GM18508 (cell line): ENCODE results near the gene FXYD3.
"Not testable (repeated sequence)": the region's sequence is repeated elsewhere in the genome, so short reads cannot be mapped to it uniquely, and the experiment has no call there.

Experiments
- ATAC-seq: cut with Tn5 transposase; IDR thresholded peaks from one replicate; pipeline ENCODE4 v1.9.1; 2021; ENCODE audit warnings: moderate number of reproducible peaks; ENCODE audit not compliant: insufficient read depth, unreplicated experiment

Gene FXYD3

DNA sequence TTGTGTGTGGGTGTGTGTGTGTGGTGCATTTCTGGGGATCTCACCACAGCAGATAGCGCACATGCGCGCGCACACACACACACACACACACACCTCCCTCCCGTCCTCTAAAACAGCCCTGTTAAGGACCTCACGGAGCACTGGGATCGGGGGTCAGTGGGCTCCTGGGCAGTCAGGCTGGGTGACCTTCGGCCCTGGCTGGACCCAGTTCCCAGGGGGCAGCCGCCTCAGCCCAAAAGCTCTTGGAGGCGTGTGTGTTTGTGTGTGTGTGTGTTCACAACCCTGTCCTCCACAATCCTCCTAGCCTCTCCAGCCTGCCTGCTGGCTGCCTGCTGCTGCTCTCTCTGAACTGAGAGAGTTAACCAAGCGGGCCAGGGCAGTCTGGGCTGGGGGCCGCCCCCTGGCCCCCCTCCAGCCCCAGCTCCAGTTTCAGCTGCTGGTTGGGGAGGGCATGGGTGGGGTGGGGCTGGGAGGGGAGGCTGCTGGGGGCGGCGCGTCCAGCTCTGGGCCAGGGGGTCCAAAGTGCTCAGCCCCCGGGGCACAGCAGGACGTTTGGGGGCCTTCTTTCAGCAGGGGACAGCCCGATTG is 22.8 kb downstream of the FXYD3 start, which contains the start of gene FXYD1:
TSS of gene FXYD1 (plus strand) at position 520 of the 588 bp plus-strand sequence. CDS start 1,256 bp downstream, outside the sequence.
- no peak for ATAC-seq

DNA sequence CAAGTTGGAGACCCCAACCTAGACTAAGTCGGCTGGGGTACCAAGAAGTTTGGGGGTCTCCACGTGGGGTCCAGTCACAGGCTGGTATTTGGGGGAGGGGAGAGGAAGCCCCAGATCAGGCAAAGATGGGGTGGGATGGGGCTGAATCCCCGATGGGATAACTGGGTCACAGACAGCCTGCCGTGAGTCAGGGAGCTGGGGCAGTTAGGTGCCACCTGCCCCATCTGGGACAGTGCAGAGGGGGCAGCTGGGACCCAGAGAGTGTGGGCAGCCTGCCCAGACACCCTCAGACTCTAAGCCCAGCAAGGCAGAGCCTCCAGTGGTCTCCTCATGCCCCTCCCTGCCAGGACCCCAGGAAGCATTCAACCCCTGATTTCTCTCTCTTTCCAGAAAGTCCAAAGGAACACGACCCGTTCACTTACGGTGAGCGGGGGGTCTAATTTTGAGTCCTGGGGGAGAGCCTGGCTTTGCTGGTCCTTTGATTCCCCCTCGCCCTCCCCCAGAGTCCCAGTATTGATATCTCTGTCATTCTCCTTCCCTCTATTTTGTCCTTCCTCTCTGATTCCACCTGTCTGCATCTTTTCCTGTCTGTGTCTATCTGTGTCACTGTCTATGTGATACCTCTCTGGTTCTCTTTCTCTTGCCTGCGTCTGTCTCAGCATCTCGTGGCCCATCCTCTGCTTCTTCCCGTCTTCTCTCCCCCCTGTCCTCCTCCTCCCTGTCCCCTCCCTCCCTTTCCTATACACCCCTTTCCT is 24.8 kb downstream of the FXYD3 start:
- no peak for ATAC-seq

DNA sequence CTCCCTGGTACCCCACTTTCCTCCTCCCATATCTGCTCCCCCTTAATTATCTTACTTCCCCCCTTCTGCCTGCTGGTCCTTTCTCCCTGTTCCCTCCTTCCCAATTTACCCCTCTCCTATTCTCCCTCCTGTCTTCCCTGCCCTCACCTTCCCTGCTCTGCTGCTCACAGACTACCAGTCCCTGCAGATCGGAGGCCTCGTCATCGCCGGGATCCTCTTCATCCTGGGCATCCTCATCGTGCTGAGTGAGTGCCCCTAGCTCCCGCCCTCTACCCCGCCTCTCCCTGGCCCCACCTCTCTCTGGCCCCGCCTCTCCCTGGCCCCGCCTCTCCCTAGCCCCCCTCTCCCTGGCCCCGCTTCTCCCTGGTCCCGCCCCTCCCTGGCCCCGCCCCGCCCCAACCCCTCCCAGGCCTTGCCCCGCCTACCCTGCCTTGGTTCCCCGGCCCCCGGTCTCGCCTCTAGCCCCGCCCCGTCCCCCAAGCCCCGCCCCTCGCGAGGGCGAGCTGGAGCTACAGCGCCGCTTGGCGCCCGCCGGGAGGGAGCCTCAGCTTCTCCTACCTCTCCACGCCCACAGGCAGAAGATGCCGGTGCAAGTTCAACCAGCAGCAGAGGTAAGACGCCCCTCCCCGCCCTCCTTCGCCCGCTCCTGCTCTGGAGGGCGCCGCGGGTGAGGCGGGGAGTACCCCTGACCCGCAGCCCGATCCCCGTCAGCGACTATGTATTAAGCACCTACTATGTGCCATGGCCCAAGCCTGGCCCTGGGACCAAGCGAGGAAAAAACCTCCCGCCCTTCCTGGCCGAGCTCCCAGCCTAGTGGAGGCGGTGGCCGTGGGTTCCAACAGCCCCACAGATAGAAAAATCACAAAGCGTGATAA is 25.6 kb downstream of the FXYD3 start:
- ATAC-seq, result no peak

DNA sequence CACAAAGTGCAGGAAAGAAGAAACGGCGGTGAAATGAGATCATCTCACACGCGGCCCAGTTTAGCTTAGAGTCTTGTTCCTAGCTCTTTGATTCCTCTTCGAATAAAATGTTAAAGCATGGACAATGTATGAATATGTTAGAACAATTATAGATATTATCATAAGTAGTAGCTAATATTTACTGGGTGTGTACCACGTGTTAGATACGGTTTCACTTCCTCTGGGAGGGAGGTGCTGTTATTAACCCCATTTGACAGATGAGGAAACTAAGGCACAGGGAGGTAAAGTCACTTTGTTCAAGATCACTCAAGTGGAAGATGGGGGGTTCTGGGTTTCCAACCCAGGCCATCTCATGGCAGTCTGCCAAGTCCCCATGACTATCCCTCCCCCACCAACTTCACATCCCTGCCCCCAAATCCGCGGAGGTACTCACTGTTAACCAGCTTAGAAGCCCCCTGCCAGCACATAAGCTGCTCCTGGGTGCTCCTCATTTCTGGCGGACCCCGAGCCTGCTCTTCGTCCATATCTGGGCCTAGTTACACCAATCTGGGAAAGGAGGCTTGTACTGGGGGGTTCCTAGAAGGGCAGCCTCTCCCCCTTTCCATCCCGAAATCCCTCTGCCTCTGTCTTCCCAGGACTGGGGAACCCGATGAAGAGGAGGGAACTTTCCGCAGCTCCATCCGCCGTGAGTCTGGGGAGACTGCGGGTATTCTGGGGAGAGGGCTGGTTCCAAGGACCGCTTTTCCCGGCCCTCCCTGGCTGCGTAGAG is 26.4 kb downstream of the FXYD3 start:
- ATAC-seq, result no peak

DNA sequence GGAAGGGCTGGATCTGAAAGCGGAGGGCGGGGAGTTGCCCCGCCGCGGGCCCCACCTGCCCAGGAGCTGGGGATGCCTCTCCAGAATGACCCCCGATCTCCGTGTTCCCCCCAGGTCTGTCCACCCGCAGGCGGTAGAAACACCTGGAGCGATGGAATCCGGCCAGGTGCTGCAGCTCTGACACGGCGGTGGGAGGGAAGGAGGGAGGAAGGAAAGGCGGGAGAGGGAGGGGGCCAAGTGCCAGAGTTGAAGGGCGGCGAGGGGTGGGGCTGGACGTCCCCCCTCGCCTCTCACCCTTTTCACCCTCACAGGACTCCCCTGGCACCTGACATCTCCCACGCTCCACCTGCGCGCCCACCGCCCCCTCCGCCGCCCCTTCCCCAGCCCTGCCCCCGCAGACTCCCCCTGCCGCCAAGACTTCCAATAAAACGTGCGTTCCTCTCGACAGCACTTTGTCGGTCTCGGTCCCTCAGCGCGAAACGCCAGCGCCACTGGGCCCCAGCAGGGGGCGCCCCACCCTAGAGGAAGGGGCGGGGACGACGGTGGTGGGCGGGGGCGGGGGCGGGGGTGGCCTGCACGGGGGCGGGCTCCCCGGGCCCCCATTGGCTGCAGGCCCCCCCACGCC is 27.1 kb downstream of the FXYD3 start:
- ATAC-seq, result no peak

DNA sequence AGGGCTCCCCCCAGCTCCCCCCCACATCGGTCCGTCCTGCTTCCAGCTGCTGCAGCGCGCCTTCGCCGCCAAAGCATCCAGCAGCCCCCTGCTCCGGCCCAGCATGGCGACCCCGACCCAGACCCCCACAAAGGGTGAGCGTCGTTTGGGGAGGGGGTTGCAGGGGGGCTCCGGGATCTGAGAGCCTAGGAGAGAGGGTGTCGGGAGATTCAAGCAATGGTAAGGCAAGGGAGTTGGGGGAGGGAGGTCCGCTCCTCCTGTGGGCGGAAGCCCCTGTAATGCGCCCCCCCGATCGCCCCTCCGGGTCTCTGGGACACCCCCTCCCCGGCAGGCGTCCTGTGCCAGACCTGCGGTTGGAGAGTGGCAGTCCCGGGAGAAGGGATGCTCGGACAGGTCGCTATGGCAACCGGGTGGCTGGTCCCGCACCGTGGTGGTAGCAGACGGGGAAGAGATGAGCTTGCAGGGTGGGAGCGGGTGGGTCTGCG is 27.6 kb downstream of the FXYD3 start, which contains the start of gene FXYD7:
TSS of gene FXYD7 (plus strand) at position 25 of the 485 bp plus-strand sequence. CDS start at position 104, 79 bp downstream.
- no peak for ATAC-seq

DNA sequence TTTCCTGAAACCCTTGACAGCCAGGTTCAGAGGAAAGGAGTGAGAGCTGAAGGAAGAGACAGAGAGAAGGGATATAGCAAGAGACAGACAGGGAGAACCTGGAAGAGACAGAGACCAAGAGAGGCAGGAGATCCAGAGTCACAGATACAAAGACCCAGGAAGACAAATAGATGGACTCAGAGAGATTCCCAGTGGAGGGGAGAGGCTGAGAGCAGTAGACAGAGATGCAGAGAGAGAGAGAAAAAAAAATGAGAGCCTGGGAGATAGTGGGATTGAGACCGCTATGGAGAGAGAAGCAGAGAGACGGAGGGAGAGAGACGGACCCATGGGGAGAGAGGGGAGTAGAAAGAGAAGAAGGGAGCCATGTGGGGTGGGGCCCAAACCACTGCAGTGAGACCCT is 28.2 kb downstream of the FXYD3 start:
- ATAC-seq, result no peak

DNA sequence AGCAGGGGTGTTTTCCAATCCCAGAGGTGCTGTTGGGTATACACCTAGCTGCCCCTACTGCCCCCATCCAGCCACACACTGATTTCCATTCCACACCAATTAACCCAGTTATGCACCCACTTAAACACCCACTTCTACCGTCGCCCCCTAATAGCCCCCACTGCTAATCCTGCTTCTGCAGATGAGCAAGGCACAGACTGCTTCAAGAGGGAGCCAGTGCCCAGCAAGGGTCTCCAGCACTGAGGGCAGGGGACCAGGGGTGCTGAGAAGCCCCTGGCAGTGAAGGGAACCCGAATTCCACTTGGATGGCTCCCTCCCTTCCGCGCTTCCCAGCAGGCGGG is 28.6 kb downstream of the FXYD3 start:
- ATAC-seq, result no peak

DNA sequence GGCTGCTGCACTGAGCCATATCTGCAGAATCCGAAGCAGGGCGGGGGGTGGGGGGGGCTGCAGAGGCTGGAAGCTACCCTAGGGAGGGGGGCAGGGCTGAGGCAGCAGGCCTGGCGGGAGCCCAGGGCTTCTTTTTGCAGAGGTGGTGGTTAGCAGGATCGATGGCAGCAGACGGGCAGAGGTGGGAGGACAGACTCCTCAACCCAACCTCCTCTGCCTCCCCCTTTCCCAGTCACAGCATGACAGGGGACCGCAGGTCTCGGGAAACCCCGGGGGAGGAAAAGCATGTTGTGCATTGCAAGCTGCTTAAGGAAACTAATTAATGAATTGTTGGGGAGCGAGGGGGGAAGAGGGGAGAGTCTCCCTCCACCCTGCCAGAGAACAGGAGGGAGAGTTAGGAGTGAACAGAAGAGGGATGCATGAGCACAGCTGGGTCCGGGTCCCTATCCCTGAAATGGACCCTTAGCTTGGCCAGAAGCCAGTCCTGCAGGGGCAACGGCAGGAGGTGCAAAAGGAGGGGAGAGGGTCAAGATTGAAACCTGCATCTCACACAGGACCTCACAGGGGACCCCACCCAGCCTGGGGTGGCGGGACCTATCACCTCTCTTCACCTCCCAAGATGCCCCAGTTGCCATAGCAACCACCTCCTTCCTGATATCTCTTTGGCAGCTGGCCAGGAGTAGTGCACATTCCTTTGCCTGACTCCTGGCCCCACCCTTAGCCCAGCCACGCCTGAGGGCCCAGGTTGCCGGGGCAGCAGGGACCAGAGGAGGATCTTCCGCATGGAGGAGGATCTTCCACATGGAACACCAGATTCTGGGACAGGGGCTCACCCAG is 29.2 kb downstream of the FXYD3 start:
- ATAC-seq, result no peak

DNA sequence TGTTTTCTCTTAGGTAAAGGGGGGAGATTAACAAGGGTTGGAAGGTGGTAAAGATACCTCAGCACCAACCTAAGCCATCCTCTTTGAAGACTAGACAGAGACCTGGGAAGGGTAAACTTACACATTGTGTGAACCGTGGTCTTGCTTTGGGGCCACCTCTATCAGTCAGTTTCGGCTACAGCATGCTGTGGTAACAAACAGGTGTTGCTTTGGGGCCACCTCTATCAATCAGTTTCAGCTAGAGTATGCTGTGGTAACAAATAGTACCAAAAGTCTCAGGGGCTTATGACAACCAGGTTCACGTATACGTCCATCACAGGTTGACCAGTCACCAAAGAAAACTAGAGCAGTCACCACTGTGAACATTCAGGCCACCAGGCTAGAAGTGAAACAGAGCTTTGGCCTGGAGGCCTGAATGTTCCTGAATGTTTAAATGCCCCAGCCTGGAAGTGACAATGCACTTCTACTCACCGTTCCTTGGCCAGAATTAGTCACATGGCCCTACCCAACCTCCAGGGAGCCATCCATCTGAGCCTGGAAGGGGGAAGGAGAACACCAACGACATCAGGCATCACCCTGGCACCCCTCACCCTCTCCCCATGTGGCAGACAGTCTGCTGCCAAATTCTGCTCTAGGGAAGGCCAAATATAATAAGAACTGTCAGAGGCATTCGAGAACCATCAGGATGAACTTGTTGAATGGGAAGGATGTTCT is 31.3 kb downstream of the FXYD3 start:
- ATAC-seq, result no peak

DNA sequence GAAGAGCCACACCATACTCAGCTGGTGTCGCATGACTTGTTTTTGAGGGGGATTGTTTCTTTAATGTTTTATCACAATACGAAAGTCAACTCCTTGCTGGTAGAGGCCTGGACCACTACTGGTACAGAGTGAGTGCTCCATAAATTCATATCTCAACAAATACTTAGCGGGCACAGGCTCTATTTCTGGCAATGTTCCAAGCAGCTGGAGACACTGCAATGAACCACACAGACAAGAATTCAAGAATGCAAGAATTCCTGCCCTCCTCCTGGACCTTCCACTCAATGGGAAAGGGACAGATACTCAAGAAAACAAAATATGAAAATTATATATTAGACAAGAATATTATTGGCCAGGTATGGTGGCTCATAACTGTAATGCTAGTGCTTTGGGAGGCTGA is 33.8 kb downstream of the FXYD3 start:
- ATAC-seq, result no peak

DNA sequence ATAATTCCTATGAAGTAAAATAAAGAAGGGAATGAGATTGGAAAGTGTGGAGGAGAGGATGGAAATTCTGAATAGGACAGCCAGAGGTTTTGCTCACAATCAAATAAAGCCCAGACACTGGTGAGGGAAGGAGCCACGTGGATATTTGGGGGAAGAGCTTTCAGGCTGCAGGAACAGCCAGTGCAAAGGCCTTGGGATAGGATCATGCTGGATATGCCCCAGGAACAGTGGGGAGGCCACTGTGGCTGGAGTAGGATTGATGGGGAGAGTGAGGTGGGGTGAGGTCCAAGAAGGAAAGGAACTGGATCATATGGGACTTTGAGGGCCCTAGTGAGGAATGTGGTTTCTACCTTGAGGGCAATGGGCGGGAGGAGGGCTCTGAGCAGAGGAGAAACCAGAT is 34.8 kb downstream of the FXYD3 start:
- ATAC-seq, result no peak

DNA sequence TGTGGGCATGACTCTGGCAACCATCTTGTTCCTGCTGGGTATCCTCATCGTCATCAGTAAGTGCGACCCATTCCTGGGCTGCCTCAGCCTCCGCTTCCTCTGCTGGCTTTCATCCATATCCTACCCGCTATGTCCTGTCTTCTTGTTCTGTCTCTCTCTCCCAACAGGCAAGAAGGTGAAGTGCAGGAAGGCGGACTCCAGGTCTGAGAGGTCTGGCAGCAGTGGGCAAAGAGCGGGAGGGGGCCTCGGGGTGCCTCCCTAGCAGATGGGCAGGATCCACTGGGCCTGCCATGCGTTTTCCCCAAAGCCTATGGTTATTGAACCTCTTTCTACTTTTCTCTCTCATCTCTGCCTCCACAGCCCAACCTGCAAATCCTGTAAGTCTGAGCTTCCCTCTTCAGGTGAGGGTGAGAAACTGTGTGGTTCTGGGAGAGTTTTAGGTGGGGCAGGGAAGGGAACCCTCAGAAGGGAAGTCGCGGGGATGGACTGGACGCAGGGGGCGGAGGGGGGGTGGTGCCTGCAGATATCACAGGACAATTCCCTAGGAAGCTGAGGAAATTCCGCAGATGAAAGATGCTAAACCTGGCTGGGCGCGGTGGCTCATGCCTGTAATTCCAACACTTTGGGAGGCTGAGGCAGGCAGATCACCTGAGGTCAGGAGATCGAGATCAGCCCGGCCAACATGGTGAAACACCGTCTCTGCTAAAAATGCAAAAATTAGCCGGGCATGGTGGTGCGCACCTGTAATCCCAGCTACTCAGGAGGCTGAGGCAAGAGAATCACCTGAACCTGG is 35.8 kb downstream of the FXYD3 start:
- ATAC-seq, result no peak

DNA sequence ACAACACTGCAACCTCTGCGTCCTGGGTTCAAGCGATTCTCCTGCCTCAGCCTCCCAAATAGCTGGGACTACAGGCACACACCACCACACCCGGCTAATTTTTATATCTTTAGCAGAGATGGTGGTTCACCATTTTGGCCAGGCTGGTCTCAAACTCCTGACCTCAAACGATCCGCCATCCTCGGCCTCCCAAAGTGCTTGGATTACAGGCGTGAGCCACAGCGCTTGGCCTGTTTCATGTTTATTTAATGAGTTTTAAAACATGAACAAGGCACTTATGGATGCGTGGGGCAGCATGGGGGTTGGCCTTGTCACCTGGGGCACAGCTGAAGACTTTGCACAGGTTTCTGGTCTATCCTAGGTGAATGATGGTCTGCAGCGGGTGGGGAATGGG is 37.5 kb downstream of the FXYD3 start:
- ATAC-seq, result not testable (repeated sequence)

DNA sequence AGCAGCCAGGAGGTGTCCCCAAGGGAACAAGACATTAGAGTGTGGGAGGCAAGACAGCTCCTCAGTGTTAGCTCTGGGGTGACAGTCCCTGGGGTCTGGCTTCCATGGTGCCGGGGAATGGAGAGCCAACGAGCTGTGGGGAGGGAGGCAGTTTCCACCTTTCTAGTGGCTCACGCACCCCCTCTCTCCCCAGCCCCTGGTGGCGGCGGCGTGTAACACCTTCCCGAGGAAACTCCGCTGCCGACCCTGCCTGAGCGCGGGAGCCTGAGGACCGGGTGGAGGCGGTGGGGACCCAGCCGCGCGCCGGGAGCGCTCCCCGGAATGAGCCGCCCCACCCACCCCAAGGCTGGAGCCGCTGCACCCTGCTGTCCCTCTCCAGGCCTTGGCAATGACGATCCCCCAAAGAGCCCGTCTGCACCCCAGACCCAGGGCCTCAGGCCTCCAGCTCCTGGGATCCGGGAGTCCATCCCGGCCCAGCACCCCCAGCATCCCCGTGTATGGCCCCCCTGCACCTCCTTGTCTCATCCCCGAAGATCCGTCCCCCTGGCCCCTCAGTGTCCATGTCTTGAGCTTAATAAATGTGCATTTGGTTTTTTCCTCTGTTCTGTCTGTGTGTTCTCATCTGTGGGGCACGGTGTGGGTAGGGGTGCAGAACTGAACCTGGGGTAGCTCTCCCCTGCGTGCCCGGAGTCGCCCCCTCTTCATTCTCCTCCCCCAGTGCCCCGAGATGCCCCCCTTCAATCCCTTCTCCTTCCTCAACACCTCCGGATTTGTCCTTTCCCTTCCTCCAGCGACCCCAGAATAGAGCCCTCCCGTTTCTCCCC is 38.3 kb downstream of the FXYD3 start:
- ATAC-seq, result no peak

DNA sequence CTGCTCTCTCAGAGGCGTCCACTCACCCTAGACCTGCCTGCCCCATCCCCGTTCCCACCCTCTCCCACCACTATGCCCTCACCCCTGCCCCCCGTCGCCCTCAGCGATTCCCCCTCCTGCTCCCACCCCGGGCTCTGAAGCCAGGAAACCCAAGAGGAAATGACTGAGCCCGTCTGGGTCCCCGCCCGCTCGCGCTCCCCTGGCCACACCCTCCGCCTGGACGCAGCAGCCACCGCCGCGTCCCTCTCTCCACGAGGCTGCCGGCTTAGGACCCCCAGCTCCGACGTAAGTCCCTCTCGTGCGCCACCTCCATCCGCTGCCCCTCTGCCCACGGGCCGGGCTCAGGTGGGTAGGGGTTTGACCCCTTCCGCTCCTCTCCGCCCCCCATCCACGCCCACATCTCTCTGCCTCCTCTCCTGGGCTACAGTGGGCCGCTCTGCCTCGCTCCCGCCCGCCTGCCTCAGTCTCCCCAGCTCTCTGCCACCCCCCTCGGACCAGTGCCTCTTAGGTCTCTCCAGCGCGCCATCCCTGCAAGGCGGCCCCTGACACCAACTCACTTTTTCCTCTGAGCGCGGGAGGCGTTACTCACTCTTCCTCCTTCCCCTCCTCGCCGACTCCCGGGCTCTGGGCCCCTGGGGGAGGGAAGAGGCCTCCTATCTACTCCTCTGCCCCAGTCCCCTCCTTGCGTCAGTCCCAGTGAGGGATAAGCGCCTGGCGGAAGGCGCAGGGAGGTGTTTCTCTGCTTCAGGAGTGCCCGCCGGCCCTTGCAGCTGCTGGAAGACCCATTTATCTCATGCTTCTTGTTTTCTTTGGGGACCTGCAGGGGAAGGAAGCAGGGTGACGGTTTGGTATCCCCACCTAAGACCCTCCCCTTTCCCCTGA is 39.1 kb downstream of the FXYD3 start, which contains the start of gene FXYD5:
TSS of gene FXYD5 (plus strand) at position 211 of the 882 bp plus-strand sequence. CDS start 816 bp downstream, outside the sequence.
- no peak for ATAC-seq
